ENCODE data around the gene NECTIN3. TPM values are rescaled to one million over a fixed set of nuclear protein-coding genes. Genes with fewer than 3 reads are reported as not detected.

The NECTIN3 gene
- total and polyA plus RNA-seq, 2 experiments from 2014 or later: 16.1 to 22.8 TPM

GRCh38 chr3:111072031-111072921, 660 bp downstream of the NECTIN3 start:
- TF ChIP-seq CTCF (IDR thresholded peaks at IDR 0.05; ENCODE audit: low read depth, low read length): no peak
- H3K4me1 ChIP-seq (ENCODE audit: low read depth): peaks cover 28% of the 10 kb centered on the region
- H3K4me3 ChIP-seq: peak overlapping the region; percentile 69
- H3K27ac ChIP-seq: peak overlapping the region; percentile 91
- no peaks in the 10 kb centered on the region for H3K27me3 ChIP-seq
- no peaks in the 10 kb centered on the region for H3K9me3 ChIP-seq (ENCODE audit: low read depth)
- DNase-seq (ENCODE audit: low read depth in 1 of 2, low spot score in 1 of 2): peak; percentile 50 to 58
- no peaks in the 10 kb centered on the region for H3K36me3 ChIP-seq

GRCh38 chr3:111073218-111073617, 1.6 kb downstream of the NECTIN3 start:
- no peaks in the 10 kb centered on the region for H3K27me3 ChIP-seq

GRCh38 chr3:111076732-111077131, 5.1 kb downstream of the NECTIN3 start:
- Histone ChIP-seq H3K36me3 (no peaks in the 10 kb centered on the region), H3K27me3 (no peaks in the 10 kb centered on the region), H3K27ac (no peak overlapping the region), H3K4me3 (no peak overlapping the region), H3K4me1 (ENCODE audit: low read depth) (peaks cover 47% of the 10 kb centered on the region), H3K9me3 (ENCODE audit: low read depth) (no peaks in the 10 kb centered on the region)
- TF ChIP-seq CTCF (IDR thresholded peaks at IDR 0.05; ENCODE audit: low read depth, low read length): no peak
- DNase-seq (ENCODE audit: low read depth in 1 of 2, low spot score in 1 of 2): no peak

More at GRCh38 chr3:111073218-111073617, 1.6 kb downstream of the NECTIN3 start:
- DNase-seq (ENCODE audit: low read depth in 1 of 2, low spot score in 1 of 2): peak; percentile 21 to 26
- Histone ChIP-seq H3K27ac (peak overlapping the region; percentile 50), H3K4me1 (ENCODE audit: low read depth) (peaks cover 34% of the 10 kb centered on the region), H3K4me3 (peak overlapping the region; percentile 69), H3K36me3 (no peaks in the 10 kb centered on the region), H3K9me3 (ENCODE audit: low read depth) (no peaks in the 10 kb centered on the region)
- TF ChIP-seq CTCF (IDR thresholded peaks at IDR 0.05; ENCODE audit: low read depth, low read length): no peak

GRCh38 chr3:111077369-111077768, 5.8 kb downstream of the NECTIN3 start:
- no peak overlapping the region for H3K4me3 ChIP-seq
- H3K27ac ChIP-seq: no peak overlapping the region
- peaks cover 47% of the 10 kb centered on the region for H3K4me1 ChIP-seq (ENCODE audit: low read depth)
- no peak for TF ChIP-seq CTCF (IDR thresholded peaks at IDR 0.05; ENCODE audit: low read depth, low read length)
- H3K9me3 ChIP-seq (ENCODE audit: low read depth): no peaks in the 10 kb centered on the region
- no peaks in the 10 kb centered on the region for H3K36me3 ChIP-seq
- H3K27me3 ChIP-seq: no peaks in the 10 kb centered on the region
- no peak for DNase-seq (ENCODE audit: low read depth in 1 of 2, low spot score in 1 of 2)

- TF ChIP-seq CTCF (IDR thresholded peaks at IDR 0.05; ENCODE audit: low read depth, low read length): peak; percentile 57
- Histone ChIP-seq H3K9me3 (ENCODE audit: low read depth) (no peaks in the 10 kb centered on the region), H3K4me3 (no peak overlapping the region), H3K36me3 (no peaks in the 10 kb centered on the region), H3K4me1 (ENCODE audit: low read depth) (peaks cover 33% of the 10 kb centered on the region), H3K27ac (no peak overlapping the region), H3K27me3 (no peaks in the 10 kb centered on the region)
- peak; percentile 36 to 69 for DNase-seq (ENCODE audit: low read depth in 1 of 2, low spot score in 1 of 2)
Measured at GRCh38 chr3:111080413-111080812, 8.8 kb downstream of the NECTIN3 start.

Measured in cardiac muscle cell (in vitro differentiated cells and primary cell).